GM15510 (cell line): ENCODE data around the gene L3MBTL3.

Source experiments
- POLR2A ChIP-seq: IDR thresholded peaks from 3 replicates; pipeline ENCODE4 v1.6.1; 2011; ENCODE audit warnings: borderline replicate concordance; ENCODE audit not compliant: insufficient read length; ENCODE audit errors: extremely low read depth

L3MBTL3 gene

GRCh38 chr6:130046671-130047070 lies 28.3 kb downstream of the L3MBTL3 start:
- no peak for TF ChIP-seq POLR2A

- TF ChIP-seq POLR2A: no peak
These were observed 29.0 kb downstream of the L3MBTL3 start for GRCh38 chr6:130047088-130047995.

- TF ChIP-seq POLR2A: no peak
These were observed 31.8 kb downstream of the L3MBTL3 start for GRCh38 chr6:130050230-130050629.

- TF ChIP-seq POLR2A: no peak
These were observed 36.3 kb downstream of the L3MBTL3 start for GRCh38 chr6:130054725-130055124.

- no peak for TF ChIP-seq POLR2A
These were observed 36.9 kb downstream of the L3MBTL3 start for GRCh38 chr6:130055271-130055670.

GRCh38 chr6:130057495-130057894 lies 39.1 kb downstream of the L3MBTL3 start:
- TF ChIP-seq POLR2A: no peak

- no peak for TF ChIP-seq POLR2A
These were observed 45.4 kb downstream of the L3MBTL3 start for GRCh38 chr6:130063806-130064205.

- TF ChIP-seq POLR2A: no peak
These were observed 47.3 kb downstream of the L3MBTL3 start for GRCh38 chr6:130065609-130066156.

- TF ChIP-seq POLR2A: no peak
These were observed 51.1 kb downstream of the L3MBTL3 start for GRCh38 chr6:130069485-130069884.

GRCh38 chr6:130070326-130070725 lies 51.9 kb downstream of the L3MBTL3 start:
- no peak for TF ChIP-seq POLR2A

GRCh38 chr6:130070792-130071191 lies 52.4 kb downstream of the L3MBTL3 start:
- TF ChIP-seq POLR2A: no peak

GRCh38 chr6:130075879-130076460 lies 57.6 kb downstream of the L3MBTL3 start:
- TF ChIP-seq POLR2A: no peak

GRCh38 chr6:130076512-130076911 lies 58.1 kb downstream of the L3MBTL3 start:
- TF ChIP-seq POLR2A: no peak

GRCh38 chr6:130090796-130091195 lies 72.4 kb downstream of the L3MBTL3 start:
- no peak for TF ChIP-seq POLR2A

- TF ChIP-seq POLR2A: no peak
These were observed 75.2 kb downstream of the L3MBTL3 start for GRCh38 chr6:130093546-130093945.

GRCh38 chr6:130098317-130098716 lies 79.9 kb downstream of the L3MBTL3 start:
- TF ChIP-seq POLR2A: no peak

GRCh38 chr6:130099119-130099518 lies 80.7 kb downstream of the L3MBTL3 start:
- TF ChIP-seq POLR2A: no peak
